NOMO-1 treated with DMSO at 0.1 percent for 48 hours (cell line): Measurements from ENCODE around the gene SPESP1.

Experiments used
- DNase-seq: peaks from one replicate; lab custom pipeline; 2025; ENCODE audit not compliant: unreplicated experiment; lab: John Stamatoyannopoulos, UW

SPESP1 gene

GRCh38 chr15:68990992-68991500 lies 60.7 kb downstream of the SPESP1 start:
- DNase-seq: no peak

DNA sequence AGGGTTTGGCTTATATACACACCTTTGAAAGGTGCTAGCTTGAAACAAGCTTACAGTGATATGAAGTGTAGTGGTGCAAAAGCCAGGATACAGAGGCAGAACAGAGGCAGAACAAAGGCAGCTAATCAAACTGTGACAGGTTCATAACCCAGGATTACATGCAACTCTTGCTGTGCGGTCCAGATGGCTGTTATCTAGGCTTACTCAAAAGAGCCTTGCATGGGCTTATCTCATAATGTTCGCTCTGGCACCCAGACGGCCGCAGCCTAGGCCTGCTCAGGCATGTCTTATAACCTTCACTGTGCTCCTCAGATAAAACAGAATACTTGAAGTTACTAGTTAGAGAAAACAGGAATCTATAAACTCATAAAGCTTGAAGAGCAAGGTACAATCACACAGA lies 61.4 kb downstream of the SPESP1 start:
- no peak for DNase-seq

DNA sequence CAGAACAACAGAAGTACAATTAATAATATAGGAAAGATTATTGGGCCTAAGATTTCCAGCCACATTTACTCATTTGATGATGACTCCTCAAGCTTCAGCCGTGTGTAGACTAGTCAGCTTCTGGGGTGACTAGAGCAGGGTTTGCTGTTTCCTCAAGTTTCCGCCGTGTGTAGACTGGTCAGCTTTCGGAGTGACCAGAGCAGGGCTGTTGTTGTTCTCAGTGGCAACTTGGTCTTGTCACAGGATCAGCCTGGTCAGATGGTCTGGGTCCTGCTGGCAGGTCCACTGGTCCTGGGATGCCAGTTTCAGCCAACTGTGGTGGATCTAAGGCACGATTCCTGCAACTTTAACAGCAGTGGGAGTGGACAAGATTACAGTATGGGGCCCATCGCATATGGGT lies 62.4 kb downstream of the SPESP1 start:
- no peak for DNase-seq

DNA sequence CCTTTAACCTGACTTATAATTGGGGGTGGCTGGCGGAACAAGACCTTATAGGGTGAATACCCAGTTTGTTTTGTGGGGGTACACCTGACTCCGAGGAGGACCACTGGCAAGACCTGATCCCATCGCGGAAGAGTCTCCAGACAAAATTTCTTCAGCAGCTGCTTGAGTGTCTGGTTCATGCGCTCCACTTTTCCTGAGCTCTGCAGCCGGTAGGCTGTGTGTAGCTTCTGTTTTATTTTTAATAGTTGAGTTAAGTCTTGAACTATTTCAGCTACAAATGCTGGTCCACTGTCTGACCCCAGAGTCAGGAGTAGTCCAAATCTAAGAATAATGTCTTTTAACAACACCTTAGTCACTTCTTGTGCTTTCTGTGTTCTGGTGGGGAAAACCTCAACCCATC lies 63.0 kb downstream of the SPESP1 start:
- no peak for DNase-seq

DNA sequence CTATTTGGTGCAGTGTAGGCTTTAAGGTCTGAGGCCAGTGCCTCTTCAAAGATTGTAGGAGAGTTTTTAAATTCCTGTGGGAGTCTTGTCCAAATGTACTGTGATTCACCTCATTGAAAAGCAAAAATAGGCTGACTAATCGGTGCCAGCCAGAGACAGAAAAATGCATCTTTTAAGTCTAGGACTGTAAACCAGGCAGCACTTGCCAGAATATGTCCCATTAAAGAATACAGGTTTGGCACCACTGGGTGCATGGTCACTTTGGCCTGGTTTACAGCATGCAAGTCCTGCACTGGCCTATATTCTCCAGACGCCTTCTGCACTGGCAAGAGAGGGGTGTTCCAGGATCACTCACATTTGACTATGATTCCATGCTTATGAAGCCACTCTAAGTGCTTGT lies 63.8 kb downstream of the SPESP1 start:
- DNase-seq: no peak

DNA sequence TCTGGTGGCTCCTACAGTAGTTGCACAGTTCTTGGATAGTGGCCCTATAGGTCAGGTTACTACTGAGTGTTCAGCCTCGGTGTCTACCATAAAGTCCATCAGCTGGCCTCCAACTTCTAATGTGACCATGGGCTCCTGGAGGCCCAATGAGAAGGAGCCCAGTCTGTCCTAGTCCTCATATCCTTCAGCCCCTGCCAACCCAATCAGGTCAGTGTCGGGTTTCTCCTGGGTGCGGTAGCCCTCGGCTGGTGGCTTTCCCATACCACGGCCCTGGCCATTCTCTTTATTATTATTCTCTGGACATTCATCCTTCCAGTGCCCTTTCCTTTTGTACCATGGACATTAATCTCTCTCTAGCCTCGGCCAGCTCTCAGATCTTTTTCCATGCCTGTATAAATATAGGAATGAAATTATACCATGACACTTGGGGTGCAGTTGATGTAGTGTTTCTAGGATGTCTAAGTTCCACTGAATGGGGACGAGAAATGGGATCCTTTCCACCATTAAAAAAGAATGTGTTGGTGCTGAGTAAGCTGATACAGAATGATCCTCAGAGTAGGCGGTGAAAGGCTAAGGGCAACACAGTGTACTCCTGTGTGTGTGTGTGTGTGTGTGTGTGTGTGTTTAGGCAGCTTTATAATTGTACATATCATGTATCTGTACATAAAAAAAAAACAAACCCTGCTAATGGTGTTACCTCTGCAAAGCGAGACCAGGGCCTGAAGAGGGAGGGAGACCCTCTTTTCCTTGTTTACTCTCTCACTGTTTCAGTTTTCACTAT lies 64.8 kb downstream of the SPESP1 start:
- no peak for DNase-seq
